HG03378 (cell line): ENCODE results near the gene APOL6.

Source experiments
- ATAC-seq: cut with Tn5 transposase; IDR thresholded peaks from one replicate; pipeline ENCODE4 v1.9.1; 2021; ENCODE audit warnings: mild to moderate bottlenecking, moderate library complexity; ENCODE audit not compliant: unreplicated experiment

APOL6 gene

GRCh38 chr22:35648066-35649025, at the start of gene APOL6:
Gene APOL6 (plus strand): TSS chr22:35648446. CDS start chr22:35656426, 7,980 bp downstream.
- ATAC-seq = no peak

- no peak for ATAC-seq
Measured at GRCh38 chr22:35599364-35599763, 48.9 kb upstream of the APOL6 start.

- no peak for ATAC-seq
Measured at GRCh38 chr22:35600476-35600875, 47.8 kb upstream of the APOL6 start.

GRCh38 chr22:35601013-35601580, 47.1 kb upstream of the APOL6 start:
- no peak for ATAC-seq

GRCh38 chr22:35601743-35602615, 46.3 kb upstream of the APOL6 start:
- ATAC-seq = no peak

- no peak for ATAC-seq
Measured at GRCh38 chr22:35604621-35605368, 43.5 kb upstream of the APOL6 start.

- no peak for ATAC-seq
Measured at GRCh38 chr22:35605369-35605680, 42.9 kb upstream of the APOL6 start.

- ATAC-seq = no peak
Measured at GRCh38 chr22:35605851-35606481, 42.3 kb upstream of the APOL6 start.

- no peak for ATAC-seq
Measured at GRCh38 chr22:35606916-35607315, 41.3 kb upstream of the APOL6 start.

- no peak for ATAC-seq
Measured at GRCh38 chr22:35608088-35608487, 40.2 kb upstream of the APOL6 start.

GRCh38 chr22:35609261-35609660, 39.0 kb upstream of the APOL6 start:
- ATAC-seq = no peak

- ATAC-seq = no peak
Measured at GRCh38 chr22:35609761-35610160, 38.5 kb upstream of the APOL6 start.

- ATAC-seq = no peak
Measured at GRCh38 chr22:35610741-35611140, 37.5 kb upstream of the APOL6 start.

- ATAC-seq = no peak
Measured at GRCh38 chr22:35611200-35611890, 36.9 kb upstream of the APOL6 start.

- no peak for ATAC-seq
Measured at GRCh38 chr22:35611891-35612576, 36.2 kb upstream of the APOL6 start.

GRCh38 chr22:35612903-35613302, 35.3 kb upstream of the APOL6 start:
- ATAC-seq = no peak

- no peak for ATAC-seq
Measured at GRCh38 chr22:35614404-35614803, 33.8 kb upstream of the APOL6 start.

- no peak for ATAC-seq
Measured at GRCh38 chr22:35615156-35615555, 33.1 kb upstream of the APOL6 start.

GRCh38 chr22:35616043-35616442, 32.2 kb upstream of the APOL6 start:
- ATAC-seq = no peak
